Naive thymus-derived CD4-positive, alpha-beta T cell (primary cell): ENCODE data around the gene MTOR. TPM values are rescaled to one million over a fixed set of nuclear protein-coding genes. Genes with fewer than 3 reads are reported as not detected.

Source experiments
- ATAC-seq: fragments of 150-1000 bp; cut with Tn5 transposase; 2 replicates; pipeline ENCODE4 v1.10.0; 2021; ENCODE audit warnings: mild to moderate bottlenecking, moderate library complexity
- CTCF ChIA-PET: fragments of 350-600 bp; sonication (Branson Sonifier 250); formaldehyde crosslinking; loops from one replicate; lab custom pipeline; 2021; ENCODE audit warnings: antibody characterized with exemption; lab: Charles Lee
- POLR2A ChIA-PET: fragments of 350-600 bp; sonication (Branson Sonifier 250); formaldehyde crosslinking; loops from one replicate; lab custom pipeline; 2021; ENCODE audit warnings: antibody characterized with exemption, inconsistent platforms; lab: Charles Lee
- DNase-seq, 9 donors: peaks; one replicate each; pipeline versions ENCODE4 v3.0.0 to v3.0.0-alpha.2; 2020 to 2022; ENCODE audit warnings: mixed read lengths in 1 of 9
- H3K27ac ChIP-seq: one replicate; pipeline ENCODE4 v1.7.0; 2013; ENCODE audit warnings: mild to moderate bottlenecking, low read depth, low read length, moderate library complexity
- H3K27me3 ChIP-seq, 2 donors: one replicate each; pipeline ENCODE4 v1.7.0; 2013; ENCODE audit warnings: low read length in 2 of 2, mild to moderate bottlenecking in 2 of 2, moderate library complexity in 2 of 2; ENCODE audit not compliant: control insufficient read depth in 2 of 2, insufficient read depth in 2 of 2
- H3K36me3 ChIP-seq, 3 experiments: 1 replicate in 2 of 3; 2 replicates in 1 of 3; pipeline ENCODE4 v1.7.0; 2013; ENCODE audit warnings: low read length in 3 of 3, mild to moderate bottlenecking in 3 of 3, moderate library complexity in 1 of 3; ENCODE audit not compliant: insufficient read depth in 3 of 3, control insufficient read depth in 2 of 3
- H3K4me1 ChIP-seq, 2 donors: one replicate each; pipeline ENCODE4 v1.7.0; 2013; ENCODE audit warnings: low read length in 2 of 2, mild to moderate bottlenecking in 2 of 2, moderate library complexity in 1 of 2; ENCODE audit not compliant: control insufficient read depth in 2 of 2, insufficient read depth in 2 of 2
- H3K4me3 ChIP-seq: 2 replicates; pipeline ENCODE4 v1.7.0; 2013; ENCODE audit warnings: mild to moderate bottlenecking, low read length
- H3K9me3 ChIP-seq, 3 experiments: 1 replicate in 2 of 3; 2 replicates in 1 of 3; pipeline ENCODE4 v1.7.0; 2013; ENCODE audit warnings: low read length in 3 of 3; ENCODE audit not compliant: control insufficient read depth in 2 of 3
- H3K27ac Mint-ChIP-seq, 9 donors: one replicate each; pipeline ENCODE4 v1.8.0; 2020 to 2022; ENCODE audit warnings: mixed read lengths in 9 of 9, mild to moderate bottlenecking in 8 of 9, moderate library complexity in 5 of 9, inconsistent platforms in 2 of 9
- H3K27me3 Mint-ChIP-seq, 5 donors: one replicate each; pipeline ENCODE4 v1.8.0; 2021 to 2022; ENCODE audit warnings: mixed read lengths in 5 of 5, mild to moderate bottlenecking in 1 of 5
- H3K36me3 Mint-ChIP-seq, 5 donors: one replicate each; pipeline ENCODE4 v1.8.0; 2020 to 2022; ENCODE audit warnings: mixed read lengths in 5 of 5, mild to moderate bottlenecking in 3 of 5, inconsistent platforms in 1 of 5
- H3K4me1 Mint-ChIP-seq, 7 donors: one replicate each; pipeline ENCODE4 v1.8.0; 2020 to 2022; ENCODE audit warnings: mixed read lengths in 7 of 7, mild to moderate bottlenecking in 3 of 7, inconsistent platforms in 1 of 7
- H3K4me3 Mint-ChIP-seq, 10 donors: one replicate each; pipeline ENCODE4 v1.8.0; 2020 to 2022; ENCODE audit warnings: mild to moderate bottlenecking in 10 of 10, mixed read lengths in 10 of 10, moderate library complexity in 6 of 10, inconsistent platforms in 2 of 10
- H3K9me3 Mint-ChIP-seq, 11 donors: one replicate each; pipeline ENCODE4 v1.8.0; 2020 to 2022; ENCODE audit warnings: mixed read lengths in 11 of 11, mild to moderate bottlenecking in 4 of 11, inconsistent platforms in 1 of 11, moderate library complexity in 1 of 11
- intact Hi-C, 2 donors: fragments of 100-400 bp; cut with micrococcal nuclease; formaldehyde crosslinking; loops; one replicate each; pipeline ENCODE4 v1.15.1; 2023
- polyA plus RNA-seq, 2 donors: library from polyadenylated mRNA; unstranded; fragments of 300-500 nt; fragmentation: Illumina TruSeq; gene quantifications; one replicate each; pipeline ENCODE4 v1.2.3, GENCODE V29; 2021
- total RNA-seq, 6 experiments: library from RNA in 5 of 6; stranded (reverse) in 5 of 6; gene quantifications; 1 replicate in 5 of 6; 2 replicates in 1 of 6; pipeline ENCODE4 v1.2.3 and lab custom pipeline; 2021 to 2026

Gene MTOR
- total and polyA plus RNA-seq, 7 experiments from 2014 or later, result 4.8 to 47.9 (median 44.8) TPM

DNA sequence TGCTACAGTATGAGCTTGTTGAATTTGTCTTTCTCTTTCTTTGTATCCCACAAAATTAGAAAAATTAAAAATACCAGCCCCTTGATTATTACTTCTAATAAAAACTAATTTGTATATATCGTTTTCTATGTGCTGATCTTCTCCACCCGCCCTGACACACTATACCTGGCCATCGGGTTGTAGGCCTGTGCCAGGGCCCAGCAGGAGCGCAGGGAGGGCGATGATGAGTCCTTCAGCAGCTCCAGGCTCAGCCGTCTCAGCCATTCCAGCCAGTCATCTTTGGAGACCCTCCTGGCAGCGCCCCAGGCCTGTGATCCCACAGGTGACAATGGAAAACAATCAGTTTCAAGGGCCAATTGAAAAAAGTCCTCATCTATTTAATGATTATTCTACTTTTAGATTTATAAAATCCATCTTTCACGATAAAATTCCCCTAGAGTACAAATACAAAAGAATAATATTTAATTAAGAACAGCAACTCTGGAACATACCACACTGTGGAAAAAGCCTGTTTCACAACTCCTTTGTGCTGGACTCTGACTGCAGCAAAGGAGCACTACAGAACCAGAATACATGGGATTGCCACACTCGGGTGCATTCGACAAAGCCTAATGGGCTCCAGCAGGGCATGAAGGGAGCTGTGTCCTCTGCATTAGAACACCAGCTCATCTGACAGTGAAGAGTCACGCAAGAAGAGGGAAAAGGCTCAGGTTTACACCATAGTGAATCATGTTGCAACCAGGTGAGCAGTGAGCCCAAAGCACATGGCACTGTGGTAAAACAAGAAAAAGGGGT is 57.8 kb downstream of the MTOR start:
- Mint-ChIP-seq H3K4me1 (no peaks in the 10 kb centered on the region), H3K36me3 (peaks cover 11 to 54% (median 17%) of the 10 kb centered on the region in 5 donors), H3K27ac (peak overlapping the region in 1 of 9 donors; percentile 70), H3K9me3 (no peaks in the 10 kb centered on the region), H3K4me3 (no peak overlapping the region), H3K27me3 (no peaks in the 10 kb centered on the region)
- intact Hi-C loops, result loop anchor here in 1 of 2 donors (5.0 kb wide), 1 partner anchor 167 kb away; no protein-coding TSS in a partner anchor
- H3K27ac ChIP-seq, result no peak overlapping the region
- no peak for ATAC-seq
- POLR2A ChIA-PET, result no interaction called here
- no peaks in the 10 kb centered on the region for H3K9me3 ChIP-seq
- H3K4me1 ChIP-seq, result no peaks in the 10 kb centered on the region
- H3K36me3 ChIP-seq, result peaks cover 2 to 79% (median 10%) of the 10 kb centered on the region in 3 experiments
- H3K27me3 ChIP-seq, result no peaks in the 10 kb centered on the region
- no peak for DNase-seq
- CTCF ChIA-PET, result interaction anchor here (0.5 kb wide), 1 partner anchor 65 kb away, joined by 5 read pairs; no protein-coding TSS in a partner anchor
- no peak overlapping the region for H3K4me3 ChIP-seq

DNA sequence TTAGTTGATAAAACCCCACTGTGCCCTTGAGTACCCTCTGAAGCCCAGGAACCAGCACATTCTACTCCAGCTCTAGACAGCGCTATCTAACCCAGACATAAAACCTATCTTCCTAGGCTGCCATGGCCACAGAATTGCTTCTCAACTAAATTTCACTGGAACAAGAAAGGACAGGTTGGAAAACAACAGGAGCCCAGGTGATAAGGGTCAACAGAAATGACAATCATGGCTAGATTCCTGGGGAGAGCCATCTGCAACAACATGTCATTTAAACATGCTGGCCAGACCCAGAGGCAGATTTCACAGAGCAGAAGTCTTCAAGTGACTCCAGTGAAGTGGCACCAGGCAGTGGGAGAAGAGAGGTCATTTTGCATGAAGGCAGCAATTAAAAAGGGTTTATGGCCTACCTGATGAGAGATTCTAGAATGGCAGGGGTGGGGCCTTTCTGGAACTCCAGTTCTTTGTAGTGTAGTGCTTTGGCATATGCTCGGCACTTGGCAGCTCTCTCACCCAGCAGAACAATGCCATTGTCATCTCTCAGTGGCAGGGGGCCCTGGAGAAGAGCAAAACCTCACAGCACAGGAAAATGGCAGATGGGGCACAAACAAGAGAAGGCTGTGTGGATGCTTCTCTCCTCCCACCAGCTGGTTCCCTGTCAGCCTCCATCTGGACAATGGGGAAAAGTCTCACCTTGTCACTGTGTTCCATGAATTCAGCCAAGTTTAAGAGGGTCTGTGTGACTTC is 63.3 kb downstream of the MTOR start:
- no peaks in the 10 kb centered on the region for H3K9me3 Mint-ChIP-seq
- Histone ChIP-seq H3K4me1 (no peaks in the 10 kb centered on the region), H3K27ac (no peak overlapping the region), H3K9me3 (no peaks in the 10 kb centered on the region), H3K36me3 (peaks cover 11 to 81% (median 22%) of the 10 kb centered on the region in 3 experiments), H3K4me3 (no peak overlapping the region), H3K27me3 (no peaks in the 10 kb centered on the region)
- no peaks in the 10 kb centered on the region for H3K27me3 Mint-ChIP-seq
- POLR2A ChIA-PET, result no interaction called here
- no peak for ATAC-seq
- H3K4me3 Mint-ChIP-seq, result no peak overlapping the region
- H3K36me3 Mint-ChIP-seq, result peaks cover 11 to 68% (median 38%) of the 10 kb centered on the region in 5 donors
- CTCF ChIA-PET, result no interaction called here
- intact Hi-C loops, result no loop called here
- DNase-seq, result no peak
- no peaks in the 10 kb centered on the region for H3K4me1 Mint-ChIP-seq
- no peak overlapping the region for H3K27ac Mint-ChIP-seq

DNA sequence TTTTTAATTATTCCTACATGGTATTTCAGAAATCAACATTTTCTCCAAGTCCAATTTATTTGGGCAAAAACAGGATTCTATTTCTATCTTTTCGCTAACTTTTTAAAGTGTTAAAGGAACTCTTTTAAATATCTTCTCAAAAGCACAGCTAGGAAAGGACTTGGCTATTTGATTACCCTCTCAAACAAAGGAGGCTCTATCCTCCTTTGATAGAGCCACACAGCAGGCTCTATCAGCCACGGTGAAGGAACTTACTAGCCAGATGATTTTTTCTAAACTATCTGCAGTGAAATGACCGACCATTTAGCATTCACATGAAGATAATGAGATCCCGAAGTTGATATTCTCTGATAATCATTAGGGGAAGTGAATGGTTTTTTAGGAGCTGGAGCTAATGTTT is 64.1 kb downstream of the MTOR start:
- Histone ChIP-seq H3K4me1 (no peaks in the 10 kb centered on the region), H3K27me3 (no peaks in the 10 kb centered on the region), H3K36me3 (peaks cover 13 to 81% (median 22%) of the 10 kb centered on the region in 3 experiments), H3K9me3 (no peaks in the 10 kb centered on the region), H3K27ac (no peak overlapping the region), H3K4me3 (no peak overlapping the region)
- ChIA-PET CTCF (no interaction called here), POLR2A (no interaction called here)
- ATAC-seq, result no peak
- Mint-ChIP-seq H3K4me1 (no peaks in the 10 kb centered on the region), H3K36me3 (peaks cover 7 to 69% (median 32%) of the 10 kb centered on the region in 5 donors), H3K27ac (no peak overlapping the region), H3K9me3 (no peaks in the 10 kb centered on the region), H3K4me3 (no peak overlapping the region), H3K27me3 (no peaks in the 10 kb centered on the region)
- intact Hi-C loops, result no loop called here
- no peak for DNase-seq

DNA sequence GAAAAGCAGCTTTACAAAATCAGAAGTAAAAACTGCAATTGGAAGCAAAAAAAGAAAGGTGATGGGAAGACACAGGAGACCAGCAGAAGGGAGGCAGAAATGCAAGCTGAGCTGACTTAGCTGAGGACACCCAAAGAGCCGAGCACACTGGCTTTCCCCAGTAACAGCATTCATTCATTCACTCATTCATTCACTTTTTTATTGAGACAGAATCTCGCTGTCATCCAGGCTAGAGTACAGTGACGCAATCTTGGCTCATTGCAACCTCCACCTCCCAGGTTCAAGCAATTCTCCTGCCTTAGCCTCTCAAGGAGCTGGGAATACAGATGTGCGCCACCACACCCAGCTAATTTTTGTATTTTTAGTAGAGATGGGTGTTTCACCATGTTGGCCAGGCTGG is 65.0 kb downstream of the MTOR start:
- no peak overlapping the region for H3K27ac Mint-ChIP-seq
- POLR2A ChIA-PET, result no interaction called here
- no peaks in the 10 kb centered on the region for H3K27me3 ChIP-seq

DNA sequence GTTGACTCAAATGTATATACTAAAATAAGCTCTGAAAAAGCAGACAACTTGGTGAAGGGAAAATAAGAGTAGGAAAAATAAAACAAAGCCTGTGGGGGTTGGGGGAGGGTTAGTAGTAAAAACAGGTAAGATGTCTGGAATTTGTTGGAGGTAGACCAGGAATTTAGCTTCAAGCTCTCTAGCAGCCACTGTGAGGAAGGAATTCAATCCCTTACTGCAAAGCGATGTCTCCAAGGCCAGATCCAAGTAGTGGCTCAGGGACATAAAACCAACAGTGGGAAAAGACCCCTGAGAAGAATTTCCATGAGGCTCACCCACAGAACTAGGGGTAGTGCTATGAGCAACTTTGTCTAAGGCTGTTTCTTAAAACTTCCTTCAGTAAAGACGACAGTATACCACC is 65.4 kb downstream of the MTOR start:
- ATAC-seq (no peak), DNase-seq (no peak)
- Mint-ChIP-seq H3K4me3 (no peak overlapping the region), H3K27me3 (no peaks in the 10 kb centered on the region), H3K9me3 (no peaks in the 10 kb centered on the region), H3K27ac (no peak overlapping the region), H3K4me1 (no peaks in the 10 kb centered on the region), H3K36me3 (peaks cover 7 to 76% (median 39%) of the 10 kb centered on the region in 5 donors)
- Histone ChIP-seq H3K36me3 (peaks cover 15 to 89% (median 26%) of the 10 kb centered on the region in 3 experiments), H3K27me3 (no peaks in the 10 kb centered on the region), H3K9me3 (no peaks in the 10 kb centered on the region), H3K4me1 (no peaks in the 10 kb centered on the region), H3K27ac (no peak overlapping the region), H3K4me3 (no peak overlapping the region)
- ChIA-PET CTCF (no interaction called here), POLR2A (interaction anchor here (0.6 kb wide), 1 partner anchor 44 kb away, joined by 3 read pairs; no protein-coding TSS in a partner anchor)
- intact Hi-C loops, result no loop called here

More for the DNA sequence above, 65.0 kb downstream of the MTOR start:
- ATAC-seq, result no peak
- Histone ChIP-seq H3K27ac (no peak overlapping the region), H3K36me3 (peaks cover 15 to 87% (median 26%) of the 10 kb centered on the region in 3 experiments), H3K4me3 (no peak overlapping the region), H3K9me3 (no peaks in the 10 kb centered on the region), H3K4me1 (no peaks in the 10 kb centered on the region)
- no peaks in the 10 kb centered on the region for H3K4me1 Mint-ChIP-seq
- H3K9me3 Mint-ChIP-seq, result no peaks in the 10 kb centered on the region
- H3K4me3 Mint-ChIP-seq, result no peak overlapping the region
- intact Hi-C loops, result no loop called here
- H3K27me3 Mint-ChIP-seq, result no peaks in the 10 kb centered on the region
- CTCF ChIA-PET, result no interaction called here
- no peak for DNase-seq
- H3K36me3 Mint-ChIP-seq, result peaks cover 7 to 73% (median 37%) of the 10 kb centered on the region in 5 donors

DNA sequence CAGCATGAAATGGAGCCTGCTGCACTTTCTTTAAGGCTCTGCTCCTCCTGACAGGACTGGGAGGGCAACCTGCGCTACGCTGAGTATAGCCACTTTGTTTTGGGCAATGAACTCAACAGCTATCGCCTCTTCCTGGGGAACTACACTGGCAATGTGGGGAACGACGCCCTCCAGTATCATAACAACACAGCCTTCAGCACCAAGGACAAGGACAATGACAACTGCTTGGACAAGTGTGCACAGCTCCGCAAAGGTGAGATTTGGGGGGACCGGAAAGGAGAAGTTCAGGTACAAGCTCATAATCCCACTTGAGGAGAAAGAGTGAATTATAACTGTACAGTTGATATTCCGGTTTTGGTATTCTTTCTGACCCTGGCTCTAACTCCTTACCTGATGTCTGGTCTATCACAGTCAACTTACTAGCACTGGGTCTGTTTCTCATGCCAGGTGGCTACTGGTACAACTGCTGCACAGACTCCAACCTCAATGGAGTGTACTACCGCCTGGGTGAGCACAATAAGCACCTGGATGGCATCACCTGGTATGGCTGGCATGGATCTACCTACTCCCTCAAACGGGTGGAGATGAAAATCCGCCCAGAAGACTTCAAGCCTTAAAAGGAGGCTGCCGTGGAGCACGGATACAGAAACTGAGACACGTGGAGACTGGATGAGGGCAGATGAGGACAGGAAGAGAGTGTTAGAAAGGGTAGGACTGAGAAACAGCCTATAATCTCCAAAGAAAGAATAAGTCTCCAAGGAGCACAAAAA is 67.8 kb downstream of the MTOR start:
- H3K27me3 Mint-ChIP-seq, result no peaks in the 10 kb centered on the region
- Histone ChIP-seq H3K9me3 (no peaks in the 10 kb centered on the region), H3K27ac (no peak overlapping the region), H3K36me3 (peaks cover 19 to 96% (median 23%) of the 10 kb centered on the region in 3 experiments), H3K4me3 (no peak overlapping the region), H3K27me3 (no peaks in the 10 kb centered on the region), H3K4me1 (no peaks in the 10 kb centered on the region)
- H3K4me3 Mint-ChIP-seq, result no peak overlapping the region
- peaks cover 4 to 76% (median 42%) of the 10 kb centered on the region in 5 donors for H3K36me3 Mint-ChIP-seq
- ChIA-PET CTCF (no interaction called here), POLR2A (no interaction called here)
- DNase-seq (no peak), ATAC-seq (no peak)
- H3K9me3 Mint-ChIP-seq, result no peaks in the 10 kb centered on the region
- intact Hi-C loops, result no loop called here
- H3K27ac Mint-ChIP-seq, result no peak overlapping the region
- H3K4me1 Mint-ChIP-seq, result no peaks in the 10 kb centered on the region
